SK-N-MC (cell line): ENCODE measurements around the gene ZFTA.

ENCODE experiments used
- EZH2 ChIP-seq: fragments of 200-600 bp; sonication (generic); IDR thresholded peaks from one replicate; pipeline ENCODE4 v1.6.1; 2017; ENCODE audit warnings: antibody characterized with exemption
- POLR2AphosphoS5 ChIP-seq: IDR thresholded peaks from 2 replicates; pipeline ENCODE4 v1.6.1; 2012; ENCODE audit warnings: mild to moderate bottlenecking, low read depth, low read length, borderline replicate concordance

DNA sequence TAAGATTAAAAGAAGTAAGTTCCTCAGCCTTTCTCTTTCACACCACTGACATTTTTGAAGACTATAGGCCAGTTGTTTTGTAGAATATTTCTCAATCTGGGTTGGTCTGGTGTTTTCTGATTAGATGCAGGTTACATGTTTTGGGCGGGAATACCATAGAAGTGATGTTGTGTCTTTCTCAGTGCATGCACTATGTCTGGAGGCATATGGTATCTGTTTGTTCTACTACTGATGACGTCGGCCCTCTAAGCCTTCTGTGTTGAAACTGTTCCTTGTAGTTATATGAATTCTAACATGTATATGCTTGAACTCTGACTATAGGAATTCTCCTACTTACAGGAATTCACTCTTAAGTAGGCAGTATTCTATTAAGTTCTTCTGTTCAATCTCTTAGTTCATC is 21.6 kb downstream of the ZFTA start:
- TF ChIP-seq EZH2 (no peak), POLR2AphosphoS5 (no peak)
